ENCODE measurements around the gene ADD1.

Gene ADD1

GRCh38 chr4:2822461-2823300 is 21.0 kb upstream of the ADD1 start:
- DNase-seq = no peak

- no peak for DNase-seq
Measured at GRCh38 chr4:2823301-2823670, 20.4 kb upstream of the ADD1 start.

- no peak for DNase-seq
Measured at GRCh38 chr4:2823671-2824328, 19.8 kb upstream of the ADD1 start.

- DNase-seq = no peak
Measured at GRCh38 chr4:2824329-2824835, 19.3 kb upstream of the ADD1 start.

- no peak for DNase-seq
Measured at GRCh38 chr4:2824836-2825381, 18.7 kb upstream of the ADD1 start.

- DNase-seq = no peak
Measured at GRCh38 chr4:2825740-2826139, 17.9 kb upstream of the ADD1 start.

GRCh38 chr4:2827071-2827873 is 16.4 kb upstream of the ADD1 start:
- no peak for DNase-seq

GRCh38 chr4:2827874-2828751 is 15.5 kb upstream of the ADD1 start:
- DNase-seq = no peak

GRCh38 chr4:2828758-2829181 is 14.9 kb upstream of the ADD1 start:
- no peak for DNase-seq

- DNase-seq = no peak
Measured at GRCh38 chr4:2829321-2829932, 14.2 kb upstream of the ADD1 start.

GRCh38 chr4:2829933-2830451 is 13.7 kb upstream of the ADD1 start:
- DNase-seq = no peak

GRCh38 chr4:2830632-2831610 is 12.7 kb upstream of the ADD1 start:
- DNase-seq = no peak

- no peak for DNase-seq
Measured at GRCh38 chr4:2831611-2832308, 11.9 kb upstream of the ADD1 start.

GRCh38 chr4:2832309-2832980 is 11.2 kb upstream of the ADD1 start:
- no peak for DNase-seq

- no peak for DNase-seq
Measured at GRCh38 chr4:2832981-2833670, 10.5 kb upstream of the ADD1 start.

GRCh38 chr4:2833671-2834000 is 10.0 kb upstream of the ADD1 start:
- DNase-seq = no peak

GRCh38 chr4:2834001-2834921 is 9.4 kb upstream of the ADD1 start:
- DNase-seq = no peak
